Effector memory CD8-positive, alpha-beta T cell (primary cell): ENCODE data around the gene PHF5A.

Experiments used
- ATAC-seq: fragments of 150-1000 bp; cut with Tn5 transposase; replicated peaks from 2 replicates; pipeline ENCODE4 v1.10.0; 2021; ENCODE audit warnings: mild to moderate bottlenecking, moderate library complexity
- DNase-seq, 3 experiments: peaks; one replicate each; pipeline ENCODE4 v3.0.0; 2021
- H3K27ac Mint-ChIP-seq, 2 donors: one replicate each; pipeline ENCODE4 v1.8.0; 2022; ENCODE audit warnings: mild to moderate bottlenecking in 2 of 2, mixed read lengths in 2 of 2, moderate library complexity in 2 of 2
- H3K27me3 Mint-ChIP-seq, 2 donors: one replicate each; pipeline ENCODE4 v1.8.0; 2022; ENCODE audit warnings: mixed read lengths in 2 of 2
- H3K36me3 Mint-ChIP-seq: one replicate; pipeline ENCODE4 v1.8.0; 2022; ENCODE audit warnings: mild to moderate bottlenecking, moderate library complexity, mixed read lengths; ENCODE audit not compliant: insufficient read depth
- H3K4me1 Mint-ChIP-seq, 2 donors: one replicate each; pipeline ENCODE4 v1.8.0; 2022; ENCODE audit warnings: low read depth in 2 of 2, mixed read lengths in 2 of 2
- H3K4me3 Mint-ChIP-seq, 2 donors: one replicate each; pipeline ENCODE4 v1.8.0; 2022; ENCODE audit warnings: mild to moderate bottlenecking in 2 of 2, mixed read lengths in 2 of 2, moderate library complexity in 2 of 2
- H3K9me3 Mint-ChIP-seq, 2 donors: one replicate each; pipeline ENCODE4 v1.8.0; 2022; ENCODE audit warnings: mixed read lengths in 2 of 2

Gene PHF5A

DNA sequence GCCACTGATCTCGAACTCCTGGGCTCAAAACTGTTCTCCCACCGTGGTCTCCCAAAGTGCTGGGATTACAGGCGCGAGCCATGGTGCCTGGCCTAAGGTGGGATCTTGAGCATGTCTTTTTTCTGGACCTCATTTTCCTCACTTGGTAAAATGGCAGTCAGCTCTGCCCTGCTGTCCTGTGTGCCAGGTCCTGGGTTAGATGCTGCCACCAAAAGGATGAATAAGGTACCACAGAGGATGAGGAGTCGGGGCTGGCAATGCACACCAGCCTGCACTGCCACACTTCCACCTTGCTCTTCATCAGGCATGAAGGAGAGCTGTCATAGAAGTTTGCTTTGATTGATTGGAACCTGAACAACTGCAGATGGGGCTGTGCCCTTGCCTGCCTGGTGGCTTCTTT, 32.7 kb upstream of the PHF5A start:
- H3K4me1 Mint-ChIP-seq = peaks cover 0 to 2% of the 10 kb centered on the region in 2 donors
- H3K4me3 Mint-ChIP-seq = no peak overlapping the region
- no peak overlapping the region for H3K27ac Mint-ChIP-seq
- no peaks in the 10 kb centered on the region for H3K27me3 Mint-ChIP-seq
- ATAC-seq (peak; percentile 54), DNase-seq (no peak)
- no peaks in the 10 kb centered on the region for H3K9me3 Mint-ChIP-seq
- peaks cover 51% of the 10 kb centered on the region for H3K36me3 Mint-ChIP-seq

DNA sequence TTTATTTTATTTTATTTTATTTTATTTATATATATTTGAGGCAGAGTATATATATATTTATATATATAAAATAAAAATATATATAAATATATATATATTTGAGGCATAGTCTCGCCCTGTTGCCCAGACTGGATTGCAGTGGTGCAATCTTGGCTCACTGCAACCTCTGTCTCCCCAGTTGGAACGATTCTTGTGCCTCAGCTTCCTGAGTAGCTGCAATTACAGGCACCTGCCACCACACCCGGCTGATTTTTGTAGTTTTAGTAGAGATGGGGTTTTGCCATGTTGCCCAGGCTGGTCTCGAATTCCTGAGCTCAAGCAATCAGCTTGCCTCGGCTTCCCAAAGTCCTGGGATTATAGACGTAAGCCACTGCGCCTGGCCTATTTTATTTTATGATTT, 31.8 kb upstream of the PHF5A start:
- Mint-ChIP-seq H3K36me3 (peaks cover 47% of the 10 kb centered on the region), H3K4me1 (peaks cover 0 to 2% of the 10 kb centered on the region in 2 donors), H3K27ac (no peak overlapping the region), H3K9me3 (no peaks in the 10 kb centered on the region), H3K4me3 (no peak overlapping the region), H3K27me3 (no peaks in the 10 kb centered on the region)
- DNase-seq (no peak), ATAC-seq (no peak)

GRCh38 chr22:41499624-41500280, 31.3 kb upstream of the PHF5A start:
- H3K4me3 Mint-ChIP-seq = no peak overlapping the region
- peak overlapping the region in 1 of 2 donors; percentile 11 for H3K27ac Mint-ChIP-seq
- H3K27me3 Mint-ChIP-seq = no peaks in the 10 kb centered on the region
- DNase-seq = no peak
- peaks cover 0 to 2% of the 10 kb centered on the region in 2 donors for H3K4me1 Mint-ChIP-seq
- ATAC-seq = no peak
- H3K9me3 Mint-ChIP-seq = no peaks in the 10 kb centered on the region
- H3K36me3 Mint-ChIP-seq = peaks cover 44% of the 10 kb centered on the region

GRCh38 chr22:41498303-41498835, 29.9 kb upstream of the PHF5A start:
- H3K27ac Mint-ChIP-seq = no peak overlapping the region

GRCh38 chr22:41491374-41492100, 23.0 kb upstream of the PHF5A start:
- Mint-ChIP-seq H3K4me3 (no peak overlapping the region), H3K27me3 (no peaks in the 10 kb centered on the region), H3K36me3 (peaks cover 15% of the 10 kb centered on the region), H3K27ac (no peak overlapping the region), H3K9me3 (no peaks in the 10 kb centered on the region), H3K4me1 (peaks cover 26 to 34% of the 10 kb centered on the region in 2 donors)
- ATAC-seq = no peak
- DNase-seq = no peak

More at GRCh38 chr22:41498303-41498835, 29.9 kb upstream of the PHF5A start:
- Mint-ChIP-seq H3K27me3 (no peaks in the 10 kb centered on the region), H3K4me1 (peaks cover 0 to 2% of the 10 kb centered on the region in 2 donors), H3K4me3 (no peak overlapping the region), H3K9me3 (no peaks in the 10 kb centered on the region), H3K36me3 (peaks cover 31% of the 10 kb centered on the region)
- ATAC-seq (no peak), DNase-seq (no peak)

DNA sequence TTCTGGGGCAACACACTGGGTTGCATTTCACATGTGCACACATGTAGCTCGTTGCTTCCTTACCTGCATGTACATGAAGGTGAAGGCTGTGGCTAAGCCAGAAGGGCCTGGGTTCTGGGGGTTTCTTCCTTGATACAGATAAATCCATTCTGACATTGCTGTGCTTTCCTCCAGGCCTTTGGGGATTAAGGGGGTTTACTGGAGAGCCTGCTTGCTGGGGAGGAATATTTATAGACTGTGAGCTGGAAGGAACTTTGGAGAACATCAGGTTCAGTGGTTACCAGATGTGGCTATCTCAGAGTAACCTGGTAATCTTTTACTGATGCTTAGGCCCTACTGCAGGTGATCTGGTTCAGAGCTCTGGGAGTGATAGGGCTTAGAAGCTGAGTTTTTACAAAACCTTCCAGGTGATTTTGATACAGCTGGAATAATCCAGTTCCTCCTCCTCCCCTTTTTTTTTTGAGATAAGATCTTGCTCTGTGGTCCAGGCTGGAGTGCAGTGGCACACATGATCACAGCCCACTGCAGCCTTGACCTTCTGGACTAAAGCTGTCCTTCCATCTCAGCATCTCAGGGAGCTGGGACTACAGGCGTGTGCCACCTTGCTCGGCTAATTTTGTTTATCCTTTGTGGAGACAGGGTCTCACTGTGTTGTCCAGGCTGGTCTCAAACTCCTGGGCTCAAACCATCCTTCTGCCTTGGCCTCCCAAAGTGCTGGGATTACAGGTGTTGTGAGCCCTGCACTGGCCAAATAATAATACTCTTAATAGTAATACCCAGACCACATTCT, 20.3 kb upstream of the PHF5A start:
- peaks cover 31 to 44% of the 10 kb centered on the region in 2 donors for H3K4me1 Mint-ChIP-seq
- H3K27me3 Mint-ChIP-seq = no peaks in the 10 kb centered on the region
- DNase-seq (no peak), ATAC-seq (no peak)
- H3K27ac Mint-ChIP-seq = peak overlapping the region; percentile 16 to 32
- peaks cover 20% of the 10 kb centered on the region for H3K36me3 Mint-ChIP-seq
- no peaks in the 10 kb centered on the region for H3K9me3 Mint-ChIP-seq
- H3K4me3 Mint-ChIP-seq = no peak overlapping the region

DNA sequence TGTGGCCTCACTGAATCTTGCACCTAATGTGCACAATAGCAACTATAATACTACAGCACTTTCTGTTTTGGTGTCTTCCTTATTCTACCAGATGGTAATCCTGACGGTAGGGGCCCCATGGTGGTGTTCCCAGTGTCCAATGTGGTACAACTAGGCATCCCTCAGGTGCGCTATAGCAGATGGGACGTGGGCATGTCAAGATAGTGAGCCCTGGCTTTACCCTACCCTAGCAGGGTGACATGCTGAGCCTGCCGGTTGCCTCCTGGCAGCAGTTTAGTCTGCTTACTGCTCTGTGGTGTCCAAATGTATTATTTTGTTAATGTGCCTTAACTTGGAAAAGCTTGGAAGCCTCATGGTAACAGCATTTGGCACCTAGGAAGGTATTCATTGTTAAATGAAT, 19.6 kb upstream of the PHF5A start:
- Mint-ChIP-seq H3K4me3 (no peak overlapping the region), H3K27ac (no peak overlapping the region), H3K36me3 (peaks cover 20% of the 10 kb centered on the region), H3K4me1 (peaks cover 34 to 46% of the 10 kb centered on the region in 2 donors), H3K9me3 (no peaks in the 10 kb centered on the region), H3K27me3 (no peaks in the 10 kb centered on the region)
- no peak for DNase-seq
- ATAC-seq = no peak

GRCh38 chr22:41487037-41487935, 18.8 kb upstream of the PHF5A start:
- no peak overlapping the region for H3K4me3 Mint-ChIP-seq
- H3K27ac Mint-ChIP-seq = no peak overlapping the region
- no peak for DNase-seq
- ATAC-seq = no peak
- H3K9me3 Mint-ChIP-seq = no peaks in the 10 kb centered on the region
- H3K36me3 Mint-ChIP-seq = peaks cover 19% of the 10 kb centered on the region
- H3K27me3 Mint-ChIP-seq = no peaks in the 10 kb centered on the region
- H3K4me1 Mint-ChIP-seq = peaks cover 40 to 54% of the 10 kb centered on the region in 2 donors

DNA sequence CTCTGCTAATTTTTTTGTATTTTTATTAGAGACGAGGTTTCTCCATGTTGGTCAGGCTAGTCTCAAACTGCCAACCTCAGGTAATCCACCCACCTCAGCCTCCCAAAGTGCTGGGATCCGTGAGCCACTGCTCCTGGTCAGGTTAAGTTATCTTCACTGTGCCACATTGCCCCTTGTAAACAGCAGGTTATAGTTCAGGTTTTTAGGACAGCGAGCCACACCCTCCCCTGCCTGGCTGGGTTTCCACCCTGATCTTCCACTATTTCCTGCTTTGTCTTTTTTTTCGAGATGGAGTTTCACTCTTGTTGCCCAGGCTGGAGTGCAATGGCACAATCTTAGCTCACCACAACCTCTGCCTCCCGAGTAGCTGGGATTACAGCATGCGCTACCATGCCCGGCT, 16.5 kb upstream of the PHF5A start:
- H3K27me3 Mint-ChIP-seq = no peaks in the 10 kb centered on the region
- H3K4me3 Mint-ChIP-seq = peak overlapping the region in 1 of 2 donors; percentile 10
- ATAC-seq (no peak), DNase-seq (no peak)
- H3K4me1 Mint-ChIP-seq = peaks cover 46 to 66% of the 10 kb centered on the region in 2 donors
- H3K36me3 Mint-ChIP-seq = peaks cover 15% of the 10 kb centered on the region
- H3K27ac Mint-ChIP-seq = no peak overlapping the region
- H3K9me3 Mint-ChIP-seq = no peaks in the 10 kb centered on the region

GRCh38 chr22:41482319-41482935, 13.9 kb upstream of the PHF5A start:
- Mint-ChIP-seq H3K4me3 (no peak overlapping the region), H3K27me3 (no peaks in the 10 kb centered on the region), H3K27ac (peak overlapping the region; percentile 13 to 75), H3K36me3 (peaks cover 26% of the 10 kb centered on the region), H3K9me3 (no peaks in the 10 kb centered on the region), H3K4me1 (peaks cover 37 to 55% of the 10 kb centered on the region in 2 donors)
- ATAC-seq (no peak), DNase-seq (no peak)

- no peaks in the 10 kb centered on the region for H3K9me3 Mint-ChIP-seq
- H3K36me3 Mint-ChIP-seq = peaks cover 24% of the 10 kb centered on the region
- H3K27ac Mint-ChIP-seq = peak overlapping the region in 1 of 2 donors; percentile 13
- H3K4me3 Mint-ChIP-seq = no peak overlapping the region
- peaks cover 34 to 50% of the 10 kb centered on the region in 2 donors for H3K4me1 Mint-ChIP-seq
- no peaks in the 10 kb centered on the region for H3K27me3 Mint-ChIP-seq
- no peak for ATAC-seq
- DNase-seq = no peak
Measured at GRCh38 chr22:41481925-41482318, 13.4 kb upstream of the PHF5A start.

DNA sequence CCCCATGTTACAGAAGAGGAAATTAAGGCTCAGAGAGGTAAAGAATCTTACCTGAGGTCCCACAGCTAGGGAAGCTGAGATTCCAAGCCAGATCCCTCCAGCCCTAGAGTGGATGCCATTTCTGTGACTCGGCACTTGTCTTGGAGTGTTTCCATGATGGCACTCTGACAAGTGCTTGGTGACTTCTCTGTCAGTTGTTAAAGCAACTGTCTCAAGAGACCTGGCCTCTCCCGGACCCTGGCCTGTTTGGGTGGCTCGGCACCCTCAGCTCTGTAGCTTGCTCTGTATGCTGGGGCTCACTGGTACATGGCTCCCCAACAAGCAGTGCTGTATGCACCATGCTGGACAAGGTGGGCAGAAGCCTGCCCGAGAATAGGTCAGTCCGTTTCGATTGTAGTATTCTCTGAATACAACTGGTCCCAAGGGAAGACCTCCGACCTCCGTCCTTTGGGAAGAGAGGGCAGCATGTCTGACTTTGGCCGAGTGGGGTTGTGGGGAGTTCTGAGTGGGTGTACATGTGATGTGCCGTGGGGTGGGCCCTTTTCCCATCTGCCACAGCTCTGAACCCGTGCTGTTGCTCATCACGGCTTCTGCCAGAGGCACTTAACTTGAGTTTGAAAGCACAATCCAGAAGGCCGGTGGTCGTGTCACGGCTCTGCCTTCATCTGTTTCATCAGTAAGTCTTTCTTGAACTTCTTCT, 12.8 kb upstream of the PHF5A start:
- H3K27ac Mint-ChIP-seq = no peak overlapping the region
- no peak overlapping the region for H3K4me3 Mint-ChIP-seq
- no peaks in the 10 kb centered on the region for H3K9me3 Mint-ChIP-seq
- ATAC-seq (no peak), DNase-seq (no peak)
- H3K36me3 Mint-ChIP-seq = peaks cover 25% of the 10 kb centered on the region
- no peaks in the 10 kb centered on the region for H3K27me3 Mint-ChIP-seq
- H3K4me1 Mint-ChIP-seq = peaks cover 32 to 46% of the 10 kb centered on the region in 2 donors
